GM12891 (cell line): Measurements from ENCODE around the gene C8B.

Experiments
- POLR2A ChIP-seq: IDR thresholded peaks from 2 replicates; pipeline ENCODE4 v1.6.1; 2011; ENCODE audit warnings: low read depth, low read length, control low read depth
- POLR2AphosphoS5 ChIP-seq: IDR thresholded peaks from 2 replicates; pipeline ENCODE4 v1.6.1; 2011; ENCODE audit warnings: low read depth, low read length, control low read depth
- TAF1 ChIP-seq: IDR thresholded peaks from 2 replicates; pipeline ENCODE4 v1.6.1; 2011; ENCODE audit warnings: low read depth, low read length, control low read depth

DNA sequence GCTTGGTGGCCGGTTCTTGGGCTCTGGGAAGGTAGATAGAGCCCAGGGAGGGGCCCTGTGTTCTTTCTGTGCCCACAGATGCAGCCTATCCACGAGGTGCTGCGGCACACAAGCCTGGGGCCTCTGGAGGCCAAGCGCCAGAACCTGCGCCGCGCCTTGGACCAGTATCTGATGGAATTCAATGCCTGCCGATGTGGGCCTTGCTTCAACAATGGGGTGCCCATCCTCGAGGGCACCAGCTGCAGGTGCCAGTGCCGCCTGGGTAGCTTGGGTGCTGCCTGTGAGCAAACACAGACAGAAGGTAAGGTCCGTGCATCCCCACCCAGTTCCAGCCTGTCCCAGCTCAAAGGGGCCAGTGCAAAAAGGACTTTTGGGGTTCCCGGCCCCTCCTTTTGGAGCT lies 53.5 kb downstream of the C8B start:
- TF ChIP-seq POLR2AphosphoS5 (no peak), POLR2A (no peak), TAF1 (no peak)
